GM12874 (cell line): ENCODE measurements around the gene PTGS2.

Experiments
- TF ChIP-seq, protein P1 (sequence below): IDR thresholded peaks from 2 replicates; pipeline ENCODE4 v1.5.1; 2011; ENCODE audit warnings: low read depth, mild to moderate bottlenecking, control low read depth, low read length, moderate library complexity; ENCODE audit not compliant: insufficient read depth

PTGS2 gene

GRCh38 chr1:186700722-186701121 lies 20.5 kb upstream of the PTGS2 start:
- TF ChIP-seq, protein P1, sequence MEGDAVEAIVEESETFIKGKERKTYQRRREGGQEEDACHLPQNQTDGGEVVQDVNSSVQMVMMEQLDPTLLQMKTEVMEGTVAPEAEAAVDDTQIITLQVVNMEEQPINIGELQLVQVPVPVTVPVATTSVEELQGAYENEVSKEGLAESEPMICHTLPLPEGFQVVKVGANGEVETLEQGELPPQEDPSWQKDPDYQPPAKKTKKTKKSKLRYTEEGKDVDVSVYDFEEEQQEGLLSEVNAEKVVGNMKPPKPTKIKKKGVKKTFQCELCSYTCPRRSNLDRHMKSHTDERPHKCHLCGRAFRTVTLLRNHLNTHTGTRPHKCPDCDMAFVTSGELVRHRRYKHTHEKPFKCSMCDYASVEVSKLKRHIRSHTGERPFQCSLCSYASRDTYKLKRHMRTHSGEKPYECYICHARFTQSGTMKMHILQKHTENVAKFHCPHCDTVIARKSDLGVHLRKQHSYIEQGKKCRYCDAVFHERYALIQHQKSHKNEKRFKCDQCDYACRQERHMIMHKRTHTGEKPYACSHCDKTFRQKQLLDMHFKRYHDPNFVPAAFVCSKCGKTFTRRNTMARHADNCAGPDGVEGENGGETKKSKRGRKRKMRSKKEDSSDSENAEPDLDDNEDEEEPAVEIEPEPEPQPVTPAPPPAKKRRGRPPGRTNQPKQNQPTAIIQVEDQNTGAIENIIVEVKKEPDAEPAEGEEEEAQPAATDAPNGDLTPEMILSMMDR: no peak

GRCh38 chr1:186699519-186699918 lies 19.3 kb upstream of the PTGS2 start:
- TF ChIP-seq, protein P1: no peak

- TF ChIP-seq, protein P1: no peak
These were observed 9.7 kb upstream of the PTGS2 start for GRCh38 chr1:186689907-186690306.

- TF ChIP-seq, protein P1: no peak
These were observed 9.2 kb upstream of the PTGS2 start for GRCh38 chr1:186689376-186689775.

DNA sequence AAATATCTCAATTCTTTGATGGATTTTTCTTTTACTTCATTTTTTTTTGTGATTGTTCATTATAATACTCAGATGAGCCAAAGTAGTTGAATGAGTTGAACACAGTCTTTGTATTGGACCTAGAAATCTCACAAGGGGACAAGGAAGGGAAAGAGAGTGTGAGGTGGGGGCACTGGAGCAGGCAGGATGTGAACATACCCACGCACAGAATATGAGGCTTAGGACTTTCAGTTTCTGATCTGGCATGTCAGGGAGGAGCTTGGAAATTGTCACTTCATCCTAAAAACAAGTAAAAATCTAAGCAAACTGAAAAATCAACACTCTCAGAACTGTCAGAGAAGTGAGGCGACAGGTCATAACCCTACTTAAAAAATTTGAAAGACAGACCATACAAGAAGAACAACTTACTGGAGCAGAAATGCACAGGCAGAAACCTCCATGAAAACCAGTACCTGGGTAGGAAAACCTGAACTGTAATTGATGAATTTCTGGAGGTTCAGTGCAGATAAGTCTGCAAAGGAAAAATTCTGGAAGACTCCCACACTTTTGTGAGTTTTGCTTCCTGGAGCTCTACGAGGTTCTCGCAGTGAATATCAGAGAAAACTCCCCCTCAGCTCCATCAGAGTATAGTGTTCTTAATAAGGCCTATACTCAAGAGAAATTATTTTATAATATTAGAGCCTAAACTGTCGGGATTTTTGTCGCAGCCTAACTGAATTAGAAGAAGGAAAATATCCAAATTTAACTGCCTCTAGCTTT lies 3.6 kb upstream of the PTGS2 start:
- TF ChIP-seq, protein P1: no peak

DNA sequence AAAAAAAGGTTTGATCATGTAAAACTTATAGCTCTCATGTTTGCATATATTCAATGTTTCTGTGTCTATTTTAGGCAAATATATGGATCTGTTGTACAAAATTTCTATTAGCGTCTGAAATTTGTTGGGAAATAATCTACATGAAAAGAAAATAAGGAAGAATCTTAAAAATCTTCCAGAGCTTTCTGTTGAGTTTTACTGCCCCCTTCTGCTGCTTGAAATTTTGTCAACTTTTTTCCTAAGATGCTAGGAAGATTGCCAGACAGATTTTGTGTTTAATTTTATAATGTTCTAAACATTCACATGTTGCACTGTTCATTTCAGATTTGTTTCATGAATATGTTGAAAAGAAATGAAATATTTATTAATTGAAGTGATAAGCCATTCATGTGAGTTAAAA lies 2.5 kb upstream of the PTGS2 start:
- TF ChIP-seq, protein P1: no peak

- TF ChIP-seq, protein P1: no peak
These were observed 1.6 kb upstream of the PTGS2 start for GRCh38 chr1:186681801-186682200.

GRCh38 chr1:186681121-186681520 lies 898 bp upstream of the PTGS2 start:
- TF ChIP-seq, protein P1: no peak
